K562 (cell line): ENCODE data around the gene DNAI7. TPM values are rescaled to one million over a fixed set of nuclear protein-coding genes. Genes with fewer than 3 reads are reported as not detected.

Experiments
- ATAC-seq: fragments of 200-7000 bp; cut with Tn5 transposase; 3 replicates; pipeline ENCODE4 v1.9.1; 2020; ENCODE audit warnings: moderate library complexity
- BruUV-seq: library from RNA; stranded (reverse); fragments of 400-500 nt; replicated peaks from 2 replicates; lab custom pipeline; 2021; lab: Mats Ljungman, UMichigan
- CTCF ChIA-PET: fragments of 300-600 bp; formaldehyde crosslinking; extraction: SDS; loops from one replicate; lab custom pipeline; 2021; ENCODE audit warnings: low intra/inter-chr PET ratio; lab: Yijun Ruan, JAX
- POLR2A ChIA-PET: fragments of 300-600, 350-650 bp; sonication (Branson Sonifier 250); formaldehyde crosslinking; extraction: SDS; loops from one replicate; lab custom pipeline; 2021; ENCODE audit warnings: antibody characterized with exemption, inconsistent platforms; lab: Yijun Ruan, JAX
- DNase-seq, 4 experiments: peaks; one replicate each; pipeline versions ENCODE4 v3.0.0 to v3.0.0-alpha.2; 2011 to 2018; ENCODE audit warnings: low spot score in 3 of 4, mixed read lengths in 3 of 4; ENCODE audit errors: extremely low read depth in 1 of 4
- FAIRE-seq: peaks from 2 replicates; lab custom pipeline; 2011; peaks lifted over from hg19 to GRCh38; lab: Jason Lieb, UNC
- H2AFZ ChIP-seq: 2 replicates; pipeline ENCODE4 v1.6.0; 2011; ENCODE audit warnings: low read depth, low read length, control low read depth, inconsistent platforms
- H3K27ac ChIP-seq: fragments of 200-600 bp; 3 replicates; pipeline ENCODE4 v1.8.0; 2011; ENCODE audit warnings: low read depth, mild to moderate bottlenecking, control low read depth, inconsistent platforms, low read length, moderate library complexity, mixed read lengths; ENCODE audit errors: extremely low read depth
- H3K27me3 ChIP-seq, 2 experiments: fragments of 300-600 bp in 1 of 2; 2 replicates in 1 of 2; 3 replicates in 1 of 2; pipeline versions ENCODE4 v1.6.0 to v1.8.0; 2011; ENCODE audit warnings: inconsistent platforms in 2 of 2, low read length in 2 of 2, mild to moderate bottlenecking in 1 of 2, mixed read lengths in 1 of 2, moderate library complexity in 1 of 2; ENCODE audit not compliant: control insufficient read depth in 2 of 2, insufficient read depth in 2 of 2
- H3K36me3 ChIP-seq: fragments of 300-600 bp; 3 replicates; pipeline ENCODE4 v1.8.0; 2011; ENCODE audit warnings: mild to moderate bottlenecking, low read length, inconsistent platforms; ENCODE audit not compliant: control insufficient read depth, insufficient read depth
- H3K4me1 ChIP-seq, 2 experiments: fragments of 200-600 bp in 1 of 2; replicated peaks in 1 of 2; 2 replicates in 1 of 2; 3 replicates in 1 of 2; pipeline versions ENCODE4 v1.5.1 to v1.8.0; 2011; ENCODE audit warnings: inconsistent platforms in 2 of 2, low read length in 2 of 2, mild to moderate bottlenecking in 1 of 2, mixed read lengths in 1 of 2, moderate library complexity in 1 of 2; ENCODE audit not compliant: control insufficient read depth in 2 of 2, insufficient read depth in 2 of 2
- H3K4me2 ChIP-seq: 2 replicates; pipeline ENCODE4 v1.6.1; 2011; ENCODE audit warnings: low read length, control low read depth, inconsistent platforms, mixed read lengths; ENCODE audit not compliant: insufficient read depth
- H3K4me3 ChIP-seq: fragments of 200-600 bp; sonication (generic), shearing (Covaris generic); 2 replicates; pipeline ENCODE4 v1.5.1; 2016; ENCODE audit warnings: control low read depth, inconsistent platforms
- H3K79me2 ChIP-seq: fragments of 200-600 bp; 3 replicates; pipeline ENCODE4 v1.8.0; 2011; ENCODE audit warnings: low read length, inconsistent platforms; ENCODE audit not compliant: control insufficient read depth, insufficient read depth
- H3K9ac ChIP-seq, 2 experiments: 2 replicates each; pipeline versions ENCODE4 v1.6.0 to v1.6.1; 2011; ENCODE audit warnings: low read depth in 2 of 2, low read length in 2 of 2, control low read depth in 1 of 2, inconsistent platforms in 1 of 2, mild to moderate bottlenecking in 1 of 2, mixed read lengths in 1 of 2; ENCODE audit not compliant: insufficient read depth in 1 of 2
- H3K9me1 ChIP-seq: one replicate; pipeline ENCODE4 v1.6.0; 2011; ENCODE audit warnings: inconsistent platforms, mild to moderate bottlenecking, low read length, moderate library complexity; ENCODE audit not compliant: control insufficient read depth, insufficient read depth
- H3K9me3 ChIP-seq: replicated peaks from 2 replicates; pipeline ENCODE4 v1.5.1; 2011; ENCODE audit warnings: low read depth, low read length, inconsistent platforms; ENCODE audit not compliant: control insufficient read depth, insufficient read depth
- H4K20me1 ChIP-seq: replicated peaks from 2 replicates; pipeline ENCODE4 v1.6.1; 2011; ENCODE audit warnings: low read length, inconsistent platforms, mixed read lengths; ENCODE audit not compliant: control insufficient read depth, insufficient read depth
- MITF ChIP-seq: IDR thresholded peaks from 2 replicates; pipeline ENCODE4 v1.6.1; 2014; ENCODE audit warnings: antibody characterized with exemption
- RBM14 ChIP-seq: fragments of 200-400 bp; formaldehyde crosslinking; IDR thresholded peaks from 2 replicates; pipeline ENCODE4 v1.6.1; 2018; ENCODE audit warnings: low read depth, mild to moderate bottlenecking, low read length, moderate library complexity, borderline replicate concordance; ENCODE audit not compliant: insufficient read depth
- SAFB2 ChIP-seq: fragments of 200-400 bp; formaldehyde crosslinking; IDR thresholded peaks from 2 replicates; pipeline ENCODE4 v1.6.1; 2018; ENCODE audit warnings: borderline replicate concordance, low read length, low read depth, moderate library complexity; ENCODE audit not compliant: severe bottlenecking
- TBL1XR1 ChIP-seq, 2 experiments: IDR thresholded peaks; 2 replicates each; pipeline ENCODE4 v1.6.1; 2012; ENCODE audit warnings: improper control_type of control experiment in 2 of 2, low read length in 2 of 2, mild to moderate bottlenecking in 1 of 2
- ZNF318 ChIP-seq, 2 experiments: fragments of 450-650 bp; IDR thresholded peaks; 2 replicates each; pipeline ENCODE4 v1.6.1; 2016; ENCODE audit warnings: mild to moderate bottlenecking in 2 of 2, borderline replicate concordance in 1 of 2, low read depth in 1 of 2, moderate library complexity in 1 of 2
- WGBS: fragments of 100-300 bp; shearing (Covaris generic); methylation state at CpG from one replicate; pipeline ENCODE4 v1.1.6; 2016; ENCODE audit warnings: low coverage, mixed read lengths; ENCODE audit not compliant: insufficient coverage; ENCODE audit errors: missing lambda C conversion rate; 5-methylcytosine and 5-hydroxymethylcytosine counted together
- in situ Hi-C: fragments of 300-500 bp; cut with MboI; formaldehyde crosslinking; loops from 4 replicates; pipeline ENCODE4 v1.15.0; 2018; ENCODE audit warnings: inconsistent platforms, mixed read lengths
- intact Hi-C: fragments of 100-400 bp; cut with micrococcal nuclease; formaldehyde crosslinking; loops from 2 replicates; pipeline ENCODE4 v1.14.2; 2022
- polyA plus RNA-seq, 8 experiments: library from polyadenylated mRNA; depleted of rRNA in 4 of 8; stranded (reverse) in 5 of 8; unstranded in 3 of 8; fragments of >200 nt; fragmentation: Nextera tagmentation in 2 of 8; fragmentation: Illumina TruSeq in 1 of 8; extraction: Ambion mirVana in 2 of 8; extraction: Trizol in 1 of 8; gene quantifications; 2 replicates each; pipeline versions ENCODE4 v1.2.1 to v1.2.3, GENCODE V29; 2011 to 2014; ENCODE audit warnings: inconsistent platforms in 1 of 8, missing spikeins in 1 of 8
- total RNA-seq, 7 experiments: library from RNA; depleted of rRNA in 6 of 7; stranded (reverse); fragments of >200 nt in 6 of 7; fragmentation: Illumina TruSeq in 2 of 7; extraction: Trizol in 2 of 7; gene quantifications; 2 replicates each; pipeline versions ENCODE4 v1.2.1 to v1.2.3, GENCODE V29; 2011 to 2021; ENCODE audit warnings: low replicate concordance in 1 of 7
- TF ChIP-seq, protein P1 (sequence below): sonication (generic); formaldehyde crosslinking; IDR thresholded peaks from 2 replicates; pipeline ENCODE4 v1.8.1; 2022; ENCODE audit warnings: missing genetic modification reagents
- TF ChIP-seq, protein P2 (sequence below): fragments of 450-650 bp; formaldehyde crosslinking; IDR thresholded peaks from 2 replicates; pipeline ENCODE4 v1.4.0; 2020; ENCODE audit warnings: mild to moderate bottlenecking, moderate library complexity

The DNAI7 gene
- total and polyA plus RNA-seq, 9 of the 15 experiments (the other 6 are each of a cell fraction or from before 2014, with no cell fraction given), result 0.06 to 0.76 (median 0.17) TPM; not detected in 1

DNA sequence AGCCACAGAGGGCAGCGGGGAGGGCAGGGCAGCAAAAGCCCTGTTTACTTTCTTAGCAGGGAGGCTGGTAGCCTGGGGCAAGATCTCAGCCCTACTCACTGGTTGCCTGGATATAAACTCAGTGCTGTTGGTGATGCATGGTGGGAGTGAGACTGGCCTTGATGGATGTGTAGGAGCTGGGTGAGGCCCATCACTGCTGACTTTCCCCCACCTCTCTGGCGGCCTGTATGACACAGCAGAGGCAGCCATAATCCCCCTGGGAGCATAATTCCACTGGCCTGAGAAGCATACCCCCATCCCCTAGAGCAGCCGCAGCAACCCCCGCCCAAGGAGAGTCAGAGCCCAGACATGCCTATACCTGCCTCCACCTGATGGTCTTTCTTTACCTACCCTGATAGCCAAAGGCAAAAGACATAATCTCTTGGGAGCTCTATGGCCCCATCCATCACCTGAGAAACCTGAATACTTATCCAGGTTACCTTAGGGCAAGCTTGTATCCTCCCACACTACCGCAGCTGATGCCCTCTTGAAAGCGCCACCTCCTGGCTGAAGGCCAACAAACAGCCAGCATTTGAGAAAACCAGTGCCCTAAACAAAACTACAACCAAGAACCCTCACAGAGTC lies 59.3 kb downstream of the DNAI7 start:
- FAIRE-seq, result no peak
- H3K27ac ChIP-seq, result no peak overlapping the region
- no peaks in the 10 kb centered on the region for H3K4me1 ChIP-seq
- no peak overlapping the region for H3K9ac ChIP-seq
- H4K20me1 ChIP-seq, result no peaks in the 10 kb centered on the region
- in situ Hi-C loops, result loop anchor here (5.0 kb wide), 1 partner anchor 148 kb away; no protein-coding TSS in a partner anchor
- H3K4me3 ChIP-seq, result no peak overlapping the region
- H3K36me3 ChIP-seq, result no peaks in the 10 kb centered on the region
- no peak for DNase-seq
- H3K27me3 ChIP-seq, result 0 out of 5 replicates have a peak, but pooled peaks cover 0 to 5% of the 10 kb centered on the region in 2 experiments
- no peaks in the 10 kb centered on the region for H3K9me3 ChIP-seq
- ATAC-seq, result no peak
- H3K79me2 ChIP-seq, result no peaks in the 10 kb centered on the region
- intact Hi-C loops, result loop anchor here (10.0 kb wide), 1 partner anchor 291 kb away; no protein-coding TSS in a partner anchor
- POLR2A ChIA-PET, result interaction anchor here (0.6 kb wide), 1 partner anchor 367 kb away, joined by 4 read pairs; no protein-coding TSS in a partner anchor
- no peak overlapping the region for H3K4me2 ChIP-seq
- no peaks in the 10 kb centered on the region for H3K9me1 ChIP-seq
- CTCF ChIA-PET, result no interaction called here
- BruUV-seq, result no TSS peak
- WGBS, result 10% methylated on average over 6 of the region's 6 CpGs
- no peak overlapping the region for H2AFZ ChIP-seq
- TF ChIP-seq MITF (no peak), RBM14 (no peak), SAFB2 (no peak), ZNF318 (IDR thresholded peaks at IDR 0.05; ENCODE audit: borderline replicate concordance in 1 of 2, low read depth in 1 of 2) (no peak), TBL1XR1 (IDR thresholded peaks at IDR 0.05; ENCODE audit: low read length in 2 of 2) (no peak)
- TF ChIP-seq, protein P1, sequence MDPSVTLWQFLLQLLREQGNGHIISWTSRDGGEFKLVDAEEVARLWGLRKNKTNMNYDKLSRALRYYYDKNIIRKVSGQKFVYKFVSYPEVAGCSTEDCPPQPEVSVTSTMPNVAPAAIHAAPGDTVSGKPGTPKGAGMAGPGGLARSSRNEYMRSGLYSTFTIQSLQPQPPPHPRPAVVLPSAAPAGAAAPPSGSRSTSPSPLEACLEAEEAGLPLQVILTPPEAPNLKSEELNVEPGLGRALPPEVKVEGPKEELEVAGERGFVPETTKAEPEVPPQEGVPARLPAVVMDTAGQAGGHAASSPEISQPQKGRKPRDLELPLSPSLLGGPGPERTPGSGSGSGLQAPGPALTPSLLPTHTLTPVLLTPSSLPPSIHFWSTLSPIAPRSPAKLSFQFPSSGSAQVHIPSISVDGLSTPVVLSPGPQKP (CRISPR knock-in tag), result no peak
- TF ChIP-seq, protein P2, sequence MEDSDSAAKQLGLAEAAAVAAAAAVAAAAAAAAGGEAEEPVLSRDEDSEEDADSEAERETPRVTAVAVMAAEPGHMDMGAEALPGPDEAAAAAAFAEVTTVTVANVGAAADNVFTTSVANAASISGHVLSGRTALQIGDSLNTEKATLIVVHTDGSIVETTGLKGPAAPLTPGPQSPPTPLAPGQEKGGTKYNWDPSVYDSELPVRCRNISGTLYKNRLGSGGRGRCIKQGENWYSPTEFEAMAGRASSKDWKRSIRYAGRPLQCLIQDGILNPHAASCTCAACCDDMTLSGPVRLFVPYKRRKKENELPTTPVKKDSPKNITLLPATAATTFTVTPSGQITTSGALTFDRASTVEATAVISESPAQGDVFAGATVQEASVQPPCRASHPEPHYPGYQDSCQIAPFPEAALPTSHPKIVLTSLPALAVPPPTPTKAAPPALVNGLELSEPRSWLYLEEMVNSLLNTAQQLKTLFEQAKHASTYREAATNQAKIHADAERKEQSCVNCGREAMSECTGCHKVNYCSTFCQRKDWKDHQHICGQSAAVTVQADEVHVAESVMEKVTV (CRISPR knock-in tag), result no peak
